ENCODE data around the gene ATP2C2. TPM values are rescaled to one million over a fixed set of nuclear protein-coding genes. Genes with fewer than 3 reads are reported as not detected.
A peak's percentile ranks its signal among the peaks of the same experiment; 100 is the strongest.

ATP2C2 gene
- total RNA-seq, 2 donors from 2014 or later: 2.0 to 2.6 TPM

DNA sequence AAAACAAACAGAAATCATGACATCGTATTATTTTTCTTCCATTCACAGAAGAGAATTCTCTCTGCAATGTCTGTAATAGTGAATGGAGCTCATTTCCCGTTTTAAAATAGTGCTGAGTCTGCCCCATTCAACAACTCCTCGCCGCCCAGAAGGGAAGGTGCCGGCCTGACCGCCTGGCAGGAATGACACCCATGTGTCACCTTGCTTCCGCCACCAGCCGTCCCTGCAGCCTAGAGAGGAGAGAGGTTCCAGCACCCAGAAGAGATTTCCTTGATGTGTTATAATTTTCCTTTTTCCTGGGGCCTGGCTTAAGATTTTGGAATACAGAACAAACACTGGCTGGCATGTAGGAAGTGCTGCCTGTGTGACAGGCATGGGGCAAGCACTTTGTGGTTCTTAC, 76.1 kb downstream of the ATP2C2 start:
- Histone ChIP-seq H3K9ac (ENCODE audit: extremely low read depth, low read length, poor library complexity, severe bottlenecking) (no peak overlapping the region), H3K9me3 (ENCODE audit: control insufficient read depth, low read length) (no peaks in the 10 kb centered on the region), H3K4me1 (ENCODE audit: control insufficient read depth, insufficient read depth, low read length) (peaks cover 4% of the 10 kb centered on the region), H3K27me3 (ENCODE audit: control insufficient read depth, insufficient read depth, low read length, poor library complexity, severe bottlenecking) (no peaks in the 10 kb centered on the region), H3K27ac (ENCODE audit: low read depth, low read length) (no peak overlapping the region), H3K36me3 (ENCODE audit: control insufficient read depth, insufficient read depth, low read length) (no peaks in the 10 kb centered on the region), H3K4me3 (ENCODE audit: low read length) (no peak overlapping the region)
- TF ChIP-seq, protein P1, sequence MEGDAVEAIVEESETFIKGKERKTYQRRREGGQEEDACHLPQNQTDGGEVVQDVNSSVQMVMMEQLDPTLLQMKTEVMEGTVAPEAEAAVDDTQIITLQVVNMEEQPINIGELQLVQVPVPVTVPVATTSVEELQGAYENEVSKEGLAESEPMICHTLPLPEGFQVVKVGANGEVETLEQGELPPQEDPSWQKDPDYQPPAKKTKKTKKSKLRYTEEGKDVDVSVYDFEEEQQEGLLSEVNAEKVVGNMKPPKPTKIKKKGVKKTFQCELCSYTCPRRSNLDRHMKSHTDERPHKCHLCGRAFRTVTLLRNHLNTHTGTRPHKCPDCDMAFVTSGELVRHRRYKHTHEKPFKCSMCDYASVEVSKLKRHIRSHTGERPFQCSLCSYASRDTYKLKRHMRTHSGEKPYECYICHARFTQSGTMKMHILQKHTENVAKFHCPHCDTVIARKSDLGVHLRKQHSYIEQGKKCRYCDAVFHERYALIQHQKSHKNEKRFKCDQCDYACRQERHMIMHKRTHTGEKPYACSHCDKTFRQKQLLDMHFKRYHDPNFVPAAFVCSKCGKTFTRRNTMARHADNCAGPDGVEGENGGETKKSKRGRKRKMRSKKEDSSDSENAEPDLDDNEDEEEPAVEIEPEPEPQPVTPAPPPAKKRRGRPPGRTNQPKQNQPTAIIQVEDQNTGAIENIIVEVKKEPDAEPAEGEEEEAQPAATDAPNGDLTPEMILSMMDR (conservative IDR thresholded peaks at IDR 0.05): no peak
- Mint-ChIP-seq H3K9me3 (no peaks in the 10 kb centered on the region), H3K36me3 (ENCODE audit: low read depth) (no peaks in the 10 kb centered on the region), H3K27ac (no peak overlapping the region), H3K4me1 (peaks cover 28% of the 10 kb centered on the region), H3K27me3 (ENCODE audit: insufficient read depth) (no peaks in the 10 kb centered on the region), H3K4me3 (no peak overlapping the region)
- DNase-seq: no peak
- 95% methylated on average over 4 to 8 of the region's 8 CpGs for WGBS, 2 experiments (ENCODE audit: insufficient coverage in 1 of 2, insufficient read length in 1 of 2)

DNA sequence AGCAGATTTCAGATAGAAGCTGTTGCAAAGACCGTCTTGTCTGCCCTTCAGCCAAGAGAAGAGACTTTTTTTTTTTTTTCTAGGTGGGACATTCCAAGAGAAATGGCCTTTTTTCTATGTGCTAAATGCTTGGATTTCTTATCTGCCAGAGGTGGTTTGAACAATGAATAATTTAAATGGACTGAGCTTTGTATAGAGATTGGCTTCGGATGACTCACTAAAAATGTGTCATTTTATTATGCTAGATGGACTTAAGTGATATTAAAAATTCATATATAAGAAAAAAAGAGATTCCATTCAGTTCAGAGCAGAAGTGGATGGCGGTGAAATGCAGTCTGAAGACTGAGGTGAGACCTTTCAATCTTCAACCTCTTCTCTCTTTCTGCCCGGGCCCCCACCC, 77.7 kb downstream of the ATP2C2 start:
- WGBS, 2 experiments (ENCODE audit: insufficient coverage in 1 of 2, insufficient read length in 1 of 2): 80 to 84% methylated on average over 1 to 4 of the region's 4 CpGs
- H3K36me3 Mint-ChIP-seq (ENCODE audit: low read depth): no peaks in the 10 kb centered on the region

DNA sequence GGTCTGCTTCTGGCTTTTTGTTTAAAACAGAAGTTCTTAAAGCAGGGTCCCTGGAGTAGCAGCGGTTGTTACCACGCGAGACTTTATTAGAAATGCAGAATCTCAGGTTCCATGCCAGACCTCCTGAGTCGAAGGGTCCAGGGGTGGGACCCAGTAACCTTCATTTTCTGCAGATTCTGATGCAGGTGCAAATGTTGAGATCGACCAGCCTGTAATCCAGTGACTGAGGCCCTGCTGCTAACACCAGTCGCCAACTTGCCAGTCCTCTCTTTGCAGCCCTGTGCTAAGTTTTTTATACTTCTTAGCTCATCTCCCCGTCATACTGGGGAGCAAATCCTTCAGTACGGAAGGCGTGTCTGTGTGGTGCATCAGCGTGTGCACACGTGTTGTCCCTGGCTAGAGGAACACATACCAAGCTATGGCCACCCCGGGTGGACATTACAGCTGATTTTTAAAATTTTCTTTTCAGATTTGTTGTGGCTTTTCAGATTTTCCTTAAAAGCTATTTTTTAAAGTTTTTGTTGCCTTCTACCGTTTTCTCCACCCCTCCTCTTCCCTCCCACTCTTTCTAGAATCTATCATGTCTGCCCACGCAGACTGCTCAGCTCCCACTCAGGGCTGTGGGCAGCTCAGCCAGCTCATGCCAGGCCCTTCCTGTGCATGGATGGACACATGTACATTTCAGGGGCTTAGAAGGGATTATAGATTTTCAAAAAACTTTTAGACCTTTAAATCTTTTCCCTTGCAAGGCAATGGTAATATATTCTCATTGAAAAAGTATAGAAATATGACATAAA, 78.5 kb downstream of the ATP2C2 start:
- TF ChIP-seq, protein P1 (conservative IDR thresholded peaks at IDR 0.05): no peak
- no peak overlapping the region for H3K27ac Mint-ChIP-seq
- H3K4me3 Mint-ChIP-seq: no peak overlapping the region
- H3K4me3 ChIP-seq (ENCODE audit: low read length): no peak overlapping the region
- no peaks in the 10 kb centered on the region for H3K36me3 Mint-ChIP-seq (ENCODE audit: low read depth)
- no peaks in the 10 kb centered on the region for H3K27me3 ChIP-seq (ENCODE audit: control insufficient read depth, insufficient read depth, low read length, poor library complexity, severe bottlenecking)
- peaks cover 4% of the 10 kb centered on the region for H3K4me1 ChIP-seq (ENCODE audit: control insufficient read depth, insufficient read depth, low read length)
- no peak overlapping the region for H3K27ac ChIP-seq (ENCODE audit: low read depth, low read length)
- DNase-seq: peak; percentile 32
- peaks cover 28% of the 10 kb centered on the region for H3K4me1 Mint-ChIP-seq
- H3K36me3 ChIP-seq (ENCODE audit: control insufficient read depth, insufficient read depth, low read length): no peaks in the 10 kb centered on the region
- no peaks in the 10 kb centered on the region for H3K9me3 ChIP-seq (ENCODE audit: control insufficient read depth, low read length)
- no peaks in the 10 kb centered on the region for H3K9me3 Mint-ChIP-seq
- WGBS, 2 experiments (ENCODE audit: insufficient coverage in 1 of 2, insufficient read length in 1 of 2): 92 to 94% methylated on average over 11 to 14 of the region's 14 CpGs
- no peaks in the 10 kb centered on the region for H3K27me3 Mint-ChIP-seq (ENCODE audit: insufficient read depth)
- H3K9ac ChIP-seq (ENCODE audit: extremely low read depth, low read length, poor library complexity, severe bottlenecking): no peak overlapping the region

More for the DNA sequence above, 77.7 kb downstream of the ATP2C2 start:
- H3K4me1 ChIP-seq (ENCODE audit: control insufficient read depth, insufficient read depth, low read length): peaks cover 4% of the 10 kb centered on the region
- H3K27me3 ChIP-seq (ENCODE audit: control insufficient read depth, insufficient read depth, low read length, poor library complexity, severe bottlenecking): no peaks in the 10 kb centered on the region
- peaks cover 28% of the 10 kb centered on the region for H3K4me1 Mint-ChIP-seq
- H3K9me3 Mint-ChIP-seq: no peaks in the 10 kb centered on the region
- no peaks in the 10 kb centered on the region for H3K36me3 ChIP-seq (ENCODE audit: control insufficient read depth, insufficient read depth, low read length)
- peak overlapping the region; percentile 10 for H3K27ac Mint-ChIP-seq
- H3K9me3 ChIP-seq (ENCODE audit: control insufficient read depth, low read length): no peaks in the 10 kb centered on the region
- TF ChIP-seq, protein P1 (conservative IDR thresholded peaks at IDR 0.05): no peak
- no peaks in the 10 kb centered on the region for H3K27me3 Mint-ChIP-seq (ENCODE audit: insufficient read depth)
- no peak overlapping the region for H3K4me3 ChIP-seq (ENCODE audit: low read length)
- H3K27ac ChIP-seq (ENCODE audit: low read depth, low read length): no peak overlapping the region
- H3K9ac ChIP-seq (ENCODE audit: extremely low read depth, low read length, poor library complexity, severe bottlenecking): no peak overlapping the region
- no peak for DNase-seq
- H3K4me3 Mint-ChIP-seq: no peak overlapping the region
